Loucy (cell line): ENCODE results near the gene PUS3.

Experiments
- H2AFZ ChIP-seq: fragments of 200-600 bp; sonication (generic); 2 replicates; pipeline ENCODE4 v1.6.0; 2016; ENCODE audit warnings: antibody characterized with exemption, mild to moderate bottlenecking, low read length, moderate library complexity
- H3F3A ChIP-seq: fragments of 200-600 bp; 2 replicates; pipeline ENCODE4 v1.6.0; 2016; ENCODE audit warnings: antibody characterized with exemption, low read depth, mild to moderate bottlenecking
- H3K27me3 ChIP-seq: fragments of 200-600 bp; sonication (generic); 2 replicates; pipeline ENCODE4 v1.6.1; 2014; ENCODE audit warnings: low read length, mild to moderate bottlenecking; ENCODE audit not compliant: insufficient read depth, poor library complexity, severe bottlenecking
- H3K36me3 ChIP-seq: fragments of 200-600 bp; sonication (generic); 2 replicates; pipeline ENCODE4 v1.6.1; 2016; ENCODE audit warnings: low read length; ENCODE audit not compliant: insufficient read depth
- H3K4me1 ChIP-seq: fragments of 200-600 bp; sonication (generic); 2 replicates; pipeline ENCODE4 v1.5.1; 2014; ENCODE audit warnings: low read length, mild to moderate bottlenecking; ENCODE audit not compliant: insufficient read depth, poor library complexity, severe bottlenecking
- H3K4me2 ChIP-seq: fragments of 200-600 bp; sonication (generic); 2 replicates; pipeline ENCODE4 v1.6.0; 2014; ENCODE audit warnings: antibody characterized with exemption, low read length, low read depth, mild to moderate bottlenecking; ENCODE audit not compliant: poor library complexity, severe bottlenecking
- H3K4me3 ChIP-seq: fragments of 200-600 bp; sonication (generic); 2 replicates; pipeline ENCODE4 v1.5.1; 2014; ENCODE audit warnings: low read length, mild to moderate bottlenecking, mixed read lengths; ENCODE audit not compliant: poor library complexity, severe bottlenecking
- H3K79me2 ChIP-seq: fragments of 200-600 bp; sonication (generic); 2 replicates; pipeline ENCODE4 v1.6.1; 2014; ENCODE audit warnings: low read length; ENCODE audit not compliant: insufficient read depth
- H3K9ac ChIP-seq: fragments of 200-600 bp; sonication (generic); 2 replicates; pipeline ENCODE4 v1.6.0; 2014; ENCODE audit warnings: mild to moderate bottlenecking, low read depth, low read length, moderate library complexity; ENCODE audit not compliant: poor library complexity, severe bottlenecking
- H3K9me2 ChIP-seq: fragments of 200-600 bp; sonication (generic); replicated peaks from 2 replicates; pipeline ENCODE4 v1.6.1; 2016; ENCODE audit warnings: low read depth, low read length, mixed read lengths
- H3K9me3 ChIP-seq: fragments of 200-600 bp; sonication (generic); 2 replicates; pipeline ENCODE4 v1.6.1; 2014; ENCODE audit warnings: mild to moderate bottlenecking, antibody characterized with exemption, low read length, low read depth; ENCODE audit not compliant: insufficient read depth
- H4K20me1 ChIP-seq: fragments of 200-600 bp; sonication (generic); 2 replicates; pipeline ENCODE4 v1.6.0; 2014; ENCODE audit warnings: antibody characterized with exemption, low read length, mild to moderate bottlenecking; ENCODE audit not compliant: insufficient read depth, poor library complexity, severe bottlenecking
- CTCF ChIP-seq: fragments of 200-600 bp; sonication (generic); conservative IDR thresholded peaks from 2 replicates; pipeline ENCODE4 v1.5.1; 2014; ENCODE audit warnings: mild to moderate bottlenecking, antibody characterized with exemption, low read length
- EZH2phosphoT487 ChIP-seq: fragments of 200-600 bp; IDR thresholded peaks from 2 replicates; pipeline ENCODE4 v1.6.1; 2018; ENCODE audit warnings: antibody characterized with exemption, mild to moderate bottlenecking, moderate library complexity, borderline replicate concordance

The PUS3 gene

GRCh38 chr11:125873881-125874555 lies 29.0 kb downstream of the PUS3 start:
- no peak for TF ChIP-seq CTCF
- no peak for TF ChIP-seq EZH2phosphoT487
- no peaks in the 10 kb centered on the region for H3F3A ChIP-seq
- no peaks in the 10 kb centered on the region for H3K9me2 ChIP-seq
- no peak overlapping the region for H3K4me2 ChIP-seq
- no peak overlapping the region for H3K9ac ChIP-seq
- H3K9me3 ChIP-seq: no peaks in the 10 kb centered on the region
- H2AFZ ChIP-seq: peak overlapping the region; percentile 63; the same call in 1 of the 2 replicates
- no peaks in the 10 kb centered on the region for H3K27me3 ChIP-seq
- H3K4me3 ChIP-seq: no peak overlapping the region
- H3K4me1 ChIP-seq: no peaks in the 10 kb centered on the region
- H4K20me1 ChIP-seq: no peaks in the 10 kb centered on the region
- H3K36me3 ChIP-seq: no peaks in the 10 kb centered on the region
- H3K79me2 ChIP-seq: no peaks in the 10 kb centered on the region

DNA sequence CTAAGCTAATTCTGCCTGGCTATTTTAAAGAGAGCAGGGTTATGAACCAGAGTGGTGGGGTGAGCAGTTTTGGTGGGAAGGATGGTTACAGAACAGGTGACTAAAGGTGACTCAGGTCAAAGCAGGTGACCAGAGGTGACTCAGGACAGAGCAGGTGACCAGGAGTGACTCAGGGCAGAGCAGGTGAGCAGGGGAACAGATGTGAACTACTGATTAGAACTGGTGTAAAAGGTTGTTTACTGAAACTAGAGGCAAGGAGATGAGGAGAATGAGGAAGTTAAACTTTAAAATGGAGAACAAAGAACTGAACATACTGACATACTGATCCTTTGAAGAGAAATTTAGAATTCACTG lies 30.9 kb downstream of the PUS3 start:
- Histone ChIP-seq H3K4me3 (no peak overlapping the region), H3K79me2 (no peaks in the 10 kb centered on the region), H3K9me3 (no peaks in the 10 kb centered on the region), H3K4me2 (no peak overlapping the region), H4K20me1 (no peaks in the 10 kb centered on the region), H3F3A (no peaks in the 10 kb centered on the region), H3K9me2 (no peaks in the 10 kb centered on the region), H3K27me3 (no peaks in the 10 kb centered on the region), H2AFZ (no peak overlapping the region), H3K36me3 (no peaks in the 10 kb centered on the region), H3K9ac (no peak overlapping the region), H3K4me1 (no peaks in the 10 kb centered on the region)
- TF ChIP-seq EZH2phosphoT487 (no peak), CTCF (no peak)

DNA sequence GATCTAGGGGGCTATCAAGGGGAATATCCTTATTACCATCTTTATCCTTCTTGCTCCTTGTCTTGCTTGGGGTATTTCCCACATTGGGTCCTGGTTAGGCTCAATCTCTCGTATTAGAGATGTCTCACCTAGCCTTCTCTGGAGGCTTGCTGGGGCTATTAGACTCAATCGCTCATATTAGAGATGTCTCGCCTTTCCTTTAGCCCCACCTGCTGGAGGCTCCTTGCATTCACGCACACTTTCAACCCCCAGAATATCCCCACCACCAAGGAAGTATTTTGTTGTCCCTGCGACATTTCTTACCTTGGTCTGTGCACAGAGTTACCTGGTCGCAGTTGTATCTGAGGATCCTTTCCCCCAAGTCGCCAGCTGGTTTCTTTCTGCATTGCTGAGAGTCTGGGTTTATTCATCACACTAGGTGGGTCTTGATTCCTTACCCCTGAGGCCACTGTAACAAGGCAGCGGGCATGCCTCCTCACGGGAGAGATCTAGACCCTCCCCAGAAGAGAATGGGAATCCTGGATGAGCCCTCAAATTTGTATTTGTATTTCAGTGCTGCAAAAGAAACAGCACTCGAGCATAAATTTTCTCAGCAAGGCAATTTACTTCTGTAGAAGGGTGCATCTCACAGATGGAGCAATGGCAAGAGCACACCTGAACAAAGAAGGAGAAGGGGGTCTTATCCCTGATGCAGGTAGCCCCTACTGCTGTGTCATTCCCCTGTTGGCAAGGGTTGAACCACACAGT lies 31.4 kb downstream of the PUS3 start:
- no peaks in the 10 kb centered on the region for H3F3A ChIP-seq
- no peaks in the 10 kb centered on the region for H3K9me2 ChIP-seq
- peak; percentile 82 for TF ChIP-seq CTCF
- no peak for TF ChIP-seq EZH2phosphoT487
- H3K9ac ChIP-seq: no peak overlapping the region
- H3K27me3 ChIP-seq: no peaks in the 10 kb centered on the region
- H3K4me3 ChIP-seq: no peak overlapping the region
- no peak overlapping the region for H2AFZ ChIP-seq
- no peaks in the 10 kb centered on the region for H3K4me1 ChIP-seq
- no peaks in the 10 kb centered on the region for H3K79me2 ChIP-seq
- no peaks in the 10 kb centered on the region for H3K9me3 ChIP-seq
- H4K20me1 ChIP-seq: no peaks in the 10 kb centered on the region
- H3K36me3 ChIP-seq: no peaks in the 10 kb centered on the region
- no peak overlapping the region for H3K4me2 ChIP-seq
